Activated CD4-positive, alpha-beta T cell treated with anti-CD3 and anti-CD28 coated beads, Interleukin-2, amount 50 U/mL, for 4 hours (primary cell): ENCODE measurements around the gene UBAP1L.
"Not testable (repeated sequence)": the region's sequence is repeated elsewhere in the genome, so short reads cannot be mapped to it uniquely, and the experiment has no call there.

ENCODE experiments used
- DNase-seq, 2 experiments: peaks; one replicate each; pipeline ENCODE4 v3.0.0-alpha.2; 2020

Gene UBAP1L

GRCh38 chr15:65099336-65099735 is 15.7 kb downstream of the UBAP1L start:
- DNase-seq: no peak

- no peak for DNase-seq
Observed at GRCh38 chr15:65097651-65098263, 17.2 kb downstream of the UBAP1L start.

- no peak for DNase-seq
Observed at GRCh38 chr15:65096481-65097385, 18.3 kb downstream of the UBAP1L start.

GRCh38 chr15:65095747-65096104 is 19.3 kb downstream of the UBAP1L start:
- DNase-seq: no peak

- DNase-seq: no peak
Observed at GRCh38 chr15:65095011-65095746, 19.8 kb downstream of the UBAP1L start.

GRCh38 chr15:65094294-65094995 is 20.6 kb downstream of the UBAP1L start:
- DNase-seq: no peak

GRCh38 chr15:65093793-65094170 is 21.2 kb downstream of the UBAP1L start:
- DNase-seq: not testable (repeated sequence)

GRCh38 chr15:65092911-65093792 is 21.8 kb downstream of the UBAP1L start:
- no peak for DNase-seq

GRCh38 chr15:65091946-65092770 is 22.8 kb downstream of the UBAP1L start:
- DNase-seq: no peak

GRCh38 chr15:65089206-65089824 is 25.7 kb downstream of the UBAP1L start:
- no peak for DNase-seq

- no peak for DNase-seq
Observed at GRCh38 chr15:65088643-65089021, 26.4 kb downstream of the UBAP1L start.

- DNase-seq: no peak
Observed at GRCh38 chr15:65087873-65088642, 26.9 kb downstream of the UBAP1L start.

GRCh38 chr15:65087411-65087810 is 27.6 kb downstream of the UBAP1L start:
- no peak for DNase-seq

- no peak for DNase-seq
Observed at GRCh38 chr15:65086680-65087111, 28.3 kb downstream of the UBAP1L start.

GRCh38 chr15:65085990-65086679 is 28.9 kb downstream of the UBAP1L start:
- DNase-seq: no peak

GRCh38 chr15:65085207-65085753 is 29.7 kb downstream of the UBAP1L start:
- no peak for DNase-seq

GRCh38 chr15:65084500-65085206 is 30.3 kb downstream of the UBAP1L start:
- DNase-seq: no peak

- DNase-seq: no peak
Observed at GRCh38 chr15:65083262-65083701, 31.7 kb downstream of the UBAP1L start.
